BJ (cell line): Measurements from ENCODE around the gene CRTC2. TPM values are rescaled to one million over a fixed set of nuclear protein-coding genes. Genes with fewer than 3 reads are reported as not detected.

ENCODE experiments used
- CTCF ChIA-PET: fragments of 350-600 bp; formaldehyde crosslinking; extraction: SDS; loops from one replicate; lab custom pipeline; 2021; ENCODE audit warnings: antibody characterized with exemption, inconsistent platforms; lab: Yijun Ruan, JAX
- POLR2A ChIA-PET: fragments of 300-600 bp; sonication (Branson Sonifier 250); formaldehyde crosslinking; extraction: SDS; loops from one replicate; lab custom pipeline; 2021; ENCODE audit warnings: antibody characterized with exemption; lab: Charles Lee
- DNase-seq: peaks from one replicate; pipeline ENCODE4 v3.0.0-alpha.2; 2011; ENCODE audit warnings: low read depth
- H3K27me3 ChIP-seq: 2 replicates; pipeline ENCODE4 v1.6.0; 2011; ENCODE audit warnings: low read length; ENCODE audit not compliant: control insufficient read depth, insufficient read depth
- H3K36me3 ChIP-seq: 2 replicates; pipeline ENCODE4 v1.5.1; 2011; ENCODE audit warnings: low read length; ENCODE audit not compliant: control insufficient read depth, insufficient read depth
- H3K4me3 ChIP-seq: 2 replicates; pipeline ENCODE4 v1.5.1; 2011; ENCODE audit warnings: low read depth, mild to moderate bottlenecking, control low read depth, low read length
- polyA plus RNA-seq: library from polyadenylated mRNA; depleted of rRNA; stranded (reverse); fragments of >200 nt; gene quantifications from 2 replicates; pipeline ENCODE4 v1.2.3, GENCODE V29; 2011
- TF ChIP-seq, protein P1 (sequence below): IDR thresholded peaks from 2 replicates; pipeline ENCODE4 v1.5.1; 2011; ENCODE audit warnings: low read depth, mild to moderate bottlenecking, control low read depth, inconsistent platforms, low read length, moderate library complexity; ENCODE audit not compliant: insufficient read depth

CRTC2 gene
- polyA plus RNA-seq, 1 experiment, result 25.2 TPM

GRCh38 chr1:153995202-153995601, 36.8 kb upstream of the CRTC2 start:
- TF ChIP-seq, protein P1, sequence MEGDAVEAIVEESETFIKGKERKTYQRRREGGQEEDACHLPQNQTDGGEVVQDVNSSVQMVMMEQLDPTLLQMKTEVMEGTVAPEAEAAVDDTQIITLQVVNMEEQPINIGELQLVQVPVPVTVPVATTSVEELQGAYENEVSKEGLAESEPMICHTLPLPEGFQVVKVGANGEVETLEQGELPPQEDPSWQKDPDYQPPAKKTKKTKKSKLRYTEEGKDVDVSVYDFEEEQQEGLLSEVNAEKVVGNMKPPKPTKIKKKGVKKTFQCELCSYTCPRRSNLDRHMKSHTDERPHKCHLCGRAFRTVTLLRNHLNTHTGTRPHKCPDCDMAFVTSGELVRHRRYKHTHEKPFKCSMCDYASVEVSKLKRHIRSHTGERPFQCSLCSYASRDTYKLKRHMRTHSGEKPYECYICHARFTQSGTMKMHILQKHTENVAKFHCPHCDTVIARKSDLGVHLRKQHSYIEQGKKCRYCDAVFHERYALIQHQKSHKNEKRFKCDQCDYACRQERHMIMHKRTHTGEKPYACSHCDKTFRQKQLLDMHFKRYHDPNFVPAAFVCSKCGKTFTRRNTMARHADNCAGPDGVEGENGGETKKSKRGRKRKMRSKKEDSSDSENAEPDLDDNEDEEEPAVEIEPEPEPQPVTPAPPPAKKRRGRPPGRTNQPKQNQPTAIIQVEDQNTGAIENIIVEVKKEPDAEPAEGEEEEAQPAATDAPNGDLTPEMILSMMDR, result no peak
- ChIA-PET CTCF (no interaction called here), POLR2A (interaction anchor here (1.1 kb wide), 1 partner anchor 9 kb away, joined by 3 read pairs; the partner anchor contains the start of gene RAB13)
- no peaks in the 10 kb centered on the region for H3K36me3 ChIP-seq
- no peak overlapping the region for H3K4me3 ChIP-seq
- no peaks in the 10 kb centered on the region for H3K27me3 ChIP-seq
- no peak for DNase-seq

DNA sequence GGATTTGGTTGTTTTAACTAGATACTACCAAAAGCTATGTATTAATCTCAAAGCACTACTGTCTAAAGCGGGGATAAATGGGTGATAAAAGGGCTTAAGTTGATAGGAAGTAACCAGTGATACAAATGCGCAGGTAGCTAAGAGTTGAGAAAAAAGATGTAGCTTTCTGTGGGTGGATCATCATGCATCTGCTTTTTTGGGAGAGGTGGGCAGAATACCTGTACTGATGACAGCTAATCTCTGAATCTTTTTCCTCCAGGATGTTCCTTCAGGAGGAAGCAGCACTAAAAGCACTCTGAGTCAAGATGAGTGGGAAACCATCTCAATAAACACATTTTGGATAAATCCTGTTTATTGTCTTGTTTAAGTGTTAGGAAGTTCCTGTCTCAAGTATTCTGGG, 33.4 kb upstream of the CRTC2 start:
- no peaks in the 10 kb centered on the region for H3K27me3 ChIP-seq
- ChIA-PET POLR2A (no interaction called here), CTCF (interaction anchor here (1.2 kb wide), 1 partner anchor 45 kb away, joined by 3 read pairs; the partner anchor contains the start of gene DENND4B)
- no peak for DNase-seq
- TF ChIP-seq, protein P1, result no peak
- H3K36me3 ChIP-seq, result no peaks in the 10 kb centered on the region
- H3K4me3 ChIP-seq, result peak overlapping the region; percentile 71

GRCh38 chr1:153991151-153991630, 32.8 kb upstream of the CRTC2 start:
- peak overlapping the region; percentile 71 for H3K4me3 ChIP-seq
- H3K36me3 ChIP-seq, result no peaks in the 10 kb centered on the region
- CTCF ChIA-PET, result interaction anchor here (1.2 to 1.5 kb wide), 4 partner anchors 24 to 455 kb away, joined by 3 to 6 read pairs (median 4); partner anchors contain the start of genes CREB3L4, DENND4B and S100A6
- no peaks in the 10 kb centered on the region for H3K27me3 ChIP-seq
- DNase-seq, result no peak
- POLR2A ChIA-PET, result interaction anchor here (0.6 to 1.4 kb wide), 2 partner anchors 14 to 319 kb away, joined by 4 to 11 read pairs; partner anchors contain the start of gene JTB
- TF ChIP-seq, protein P1, result no peak

DNA sequence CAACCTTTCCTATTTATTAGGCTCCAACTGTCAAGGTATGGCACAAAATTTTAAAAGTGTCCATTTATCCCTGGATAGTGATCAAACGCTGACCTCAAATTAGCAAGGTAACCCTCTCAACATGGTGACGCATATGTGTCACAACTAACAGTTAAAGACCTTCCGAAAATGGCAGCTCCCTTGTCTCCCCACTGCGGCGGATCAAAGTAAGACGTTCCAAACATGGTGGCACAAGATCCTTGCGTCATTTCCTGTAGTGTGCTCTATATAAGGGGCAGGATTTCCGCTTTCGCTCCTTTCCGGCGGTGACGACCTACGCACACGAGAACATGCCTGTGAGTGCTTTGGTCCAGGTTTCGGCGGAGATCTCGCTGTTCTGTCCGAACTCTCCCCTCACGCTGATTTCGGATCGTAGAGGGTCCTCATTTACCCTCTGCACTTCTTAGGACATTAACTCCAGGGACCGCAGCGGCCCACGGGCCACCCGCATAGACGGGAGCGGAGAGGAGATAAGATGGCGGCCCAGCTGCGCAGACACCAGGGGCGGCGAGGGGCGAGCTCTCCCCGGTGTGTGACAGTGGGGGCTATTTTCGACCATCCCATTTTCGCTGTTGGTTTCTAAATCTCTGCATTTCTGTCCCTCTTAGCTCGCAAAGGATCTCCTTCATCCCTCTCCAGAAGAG, 32.2 kb upstream of the CRTC2 start, which contains the start of gene RPS27:
RPS27 (plus strand) TSS at position 295 of the 683 bp plus-strand sequence; CDS start at position 330, 35 bp downstream.
- no peaks in the 10 kb centered on the region for H3K27me3 ChIP-seq
- no peaks in the 10 kb centered on the region for H3K36me3 ChIP-seq
- ChIA-PET CTCF (interaction anchor here (0.6 to 2.3 kb wide), 8 partner anchors 23 to 946 kb away, joined by 3 to 9 read pairs (median 4); partner anchors contain the start of genes CREB3L4, DENND4B, PMVK and S100A6), POLR2A (interaction anchor here (0.6 to 1.4 kb wide), 10 partner anchors 9 to 542 kb away, joined by 3 to 11 read pairs (median 5); partner anchors contain the start of genes CREB3L4 and JTB)
- TF ChIP-seq, protein P1, result no peak
- H3K4me3 ChIP-seq, result peak within 1 kb of the TSS; percentile 71
- peak; percentile 86 for DNase-seq

GRCh38 chr1:153987621-153988020, 29.2 kb upstream of the CRTC2 start:
- Histone ChIP-seq H3K4me3 (no peak overlapping the region), H3K27me3 (no peaks in the 10 kb centered on the region), H3K36me3 (no peaks in the 10 kb centered on the region; the same call in none of the 2 replicates)
- CTCF ChIA-PET, result interaction anchor here (0.7 to 3.6 kb wide), 26 partner anchors 10 to 477 kb away, joined by 3 to 26 read pairs (median 4); partner anchors contain the start of genes CREB3L4, ILF2, JTB and SLC27A3
- TF ChIP-seq, protein P1, result no peak
- POLR2A ChIA-PET, result no interaction called here
- DNase-seq, result no peak
